PFSK-1 (cell line): ENCODE measurements around the gene C10orf95.

Experiments
- POLR2AphosphoS5 ChIP-seq: IDR thresholded peaks from 2 replicates; pipeline ENCODE4 v1.6.1; 2012; ENCODE audit warnings: low read depth, mild to moderate bottlenecking, control low read depth, low read length, moderate library complexity
- REST ChIP-seq, 2 experiments: IDR thresholded peaks; 2 replicates each; pipeline versions ENCODE4 v1.6.1 to v1.8.0; 2011 to 2012; ENCODE audit warnings: low read depth in 2 of 2, low read length in 2 of 2, control low read depth in 1 of 2, inconsistent platforms in 1 of 2, mild to moderate bottlenecking in 1 of 2, moderate library complexity in 1 of 2; ENCODE audit not compliant: insufficient read depth in 1 of 2
- SIN3A ChIP-seq: IDR thresholded peaks from 2 replicates; pipeline ENCODE4 v1.6.1; 2012; ENCODE audit warnings: mild to moderate bottlenecking, low read length, moderate library complexity, borderline replicate concordance; ENCODE audit not compliant: insufficient read depth
- TAF1 ChIP-seq: IDR thresholded peaks from 2 replicates; pipeline ENCODE4 v1.6.1; 2012; ENCODE audit warnings: low read length, control low read depth, borderline replicate concordance; ENCODE audit not compliant: insufficient read depth

DNA sequence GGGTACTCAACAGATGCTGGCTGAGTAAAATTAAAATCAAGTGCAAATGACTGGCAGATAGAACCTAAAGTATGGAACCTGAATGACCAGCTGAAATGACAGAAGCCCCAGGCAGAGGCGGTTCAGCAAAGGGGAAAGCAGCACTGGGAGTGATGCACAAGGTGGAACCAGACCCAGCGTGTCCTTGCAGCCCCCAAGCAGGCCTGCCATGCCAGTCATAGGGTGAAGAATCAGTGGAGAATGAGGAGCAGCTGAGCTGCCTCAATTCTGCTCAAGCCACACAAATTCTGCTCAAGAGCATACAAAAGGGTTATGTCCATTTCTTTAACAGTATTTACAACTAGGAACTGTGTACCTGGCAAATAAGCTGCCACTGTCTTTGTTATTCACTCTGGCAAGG lies 42.4 kb upstream of the C10orf95 start:
- TF ChIP-seq POLR2AphosphoS5: no peak
- no peak for TF ChIP-seq SIN3A
- TF ChIP-seq REST (IDR thresholded peaks at IDR 0.05; ENCODE audit: insufficient read depth in 1 of 2, low read depth in 2 of 2, low read length in 2 of 2): no peak
- TF ChIP-seq TAF1: no peak
